ENCODE measurements around the gene WDR81. TPM values are rescaled to one million over a fixed set of nuclear protein-coding genes. Genes with fewer than 3 reads are reported as not detected.
A peak's percentile ranks its signal among the peaks of the same experiment; 100 is the strongest.
"Not testable (repeated sequence)": the region's sequence is repeated elsewhere in the genome, so short reads cannot be mapped to it uniquely, and the experiment has no call there.

WDR81 gene
- total RNA-seq, 1 experiment from 2014 or later: 12.6 TPM

DNA sequence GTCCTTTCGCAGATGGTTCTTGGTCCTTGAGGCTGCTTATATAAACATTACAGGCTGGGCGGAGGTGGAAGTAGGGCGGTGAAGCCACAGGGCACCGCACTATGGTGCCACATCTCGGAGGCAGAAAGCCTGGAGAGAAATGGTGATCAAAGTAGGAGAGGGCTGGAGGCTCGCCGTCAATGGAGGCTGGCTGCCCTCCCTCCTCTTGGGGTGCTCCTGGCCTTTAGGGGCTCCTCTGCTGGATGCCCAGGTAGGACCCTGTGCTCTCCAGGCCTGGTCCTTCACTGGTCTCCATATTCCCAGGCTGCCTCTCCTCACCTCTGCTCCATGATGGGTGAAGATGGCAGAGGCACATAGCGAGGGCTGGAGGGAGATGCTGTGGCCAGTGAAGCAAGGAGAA is 12.2 kb upstream of the WDR81 start:
- no peak for DNase-seq (ENCODE audit: extremely low read depth, low read depth)

DNA sequence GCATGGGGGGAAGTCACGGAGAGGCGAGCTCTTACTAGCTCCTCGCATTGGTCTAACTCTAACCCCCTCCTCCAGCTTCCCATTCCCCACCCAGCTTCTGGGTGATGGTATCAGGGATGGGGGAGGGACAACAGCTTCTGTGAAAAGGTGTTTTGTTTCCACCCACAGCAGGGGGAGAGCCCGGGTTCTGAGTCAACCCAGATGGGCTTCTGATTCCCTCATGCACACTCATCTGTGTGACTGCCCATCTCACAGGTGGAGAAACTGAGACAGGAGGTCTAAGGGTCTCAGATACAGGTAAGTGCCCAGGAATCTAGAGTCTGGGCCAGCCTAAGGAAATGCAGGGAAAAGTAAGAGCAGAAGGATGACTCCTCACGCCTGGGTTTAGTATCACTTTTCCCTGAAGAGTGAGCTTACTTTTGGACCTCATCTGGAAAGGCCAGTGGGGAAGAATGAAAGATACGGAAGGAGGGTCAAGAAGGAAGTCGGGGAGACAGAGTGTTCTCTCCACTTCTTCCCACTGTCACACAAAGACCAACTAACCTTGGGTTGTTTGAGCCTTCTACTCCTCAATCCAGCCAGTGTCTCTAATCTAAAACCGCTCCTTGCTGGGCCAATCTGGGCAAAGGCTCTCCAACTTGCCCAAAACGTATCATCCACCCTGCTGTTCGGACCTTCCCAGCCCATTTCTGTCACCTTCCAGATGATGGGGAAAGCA is 11.2 kb upstream of the WDR81 start:
- no peak for DNase-seq (ENCODE audit: extremely low read depth, low read depth)

DNA sequence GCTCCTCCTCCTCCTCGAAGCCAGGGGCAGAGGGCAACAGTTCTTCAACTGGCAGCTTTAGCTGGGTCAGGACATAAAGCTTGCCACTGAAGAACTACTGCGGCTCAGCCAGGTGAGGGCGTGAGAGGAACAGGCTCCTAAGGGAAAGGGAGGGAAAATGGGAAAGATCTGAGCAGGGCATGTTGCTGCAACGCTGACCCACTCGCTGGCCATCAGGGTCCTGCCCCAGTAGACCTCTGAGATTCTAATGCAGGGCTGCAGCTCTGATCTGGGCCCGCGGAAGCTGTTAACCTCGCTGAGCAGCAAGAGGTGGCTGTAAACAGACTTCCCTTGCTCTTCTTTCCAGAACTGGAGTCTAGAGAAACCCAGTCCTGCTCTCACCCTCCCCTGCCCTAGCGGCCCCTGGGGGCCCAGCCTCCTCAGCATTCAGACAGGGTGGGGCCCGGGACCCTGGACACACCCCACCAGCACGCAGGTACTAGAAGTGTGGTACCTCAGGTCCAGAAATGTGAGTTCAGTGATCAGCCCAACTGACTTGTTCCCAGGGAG is 10.6 kb upstream of the WDR81 start:
- peak; percentile 71 for DNase-seq (ENCODE audit: extremely low read depth, low read depth)

DNA sequence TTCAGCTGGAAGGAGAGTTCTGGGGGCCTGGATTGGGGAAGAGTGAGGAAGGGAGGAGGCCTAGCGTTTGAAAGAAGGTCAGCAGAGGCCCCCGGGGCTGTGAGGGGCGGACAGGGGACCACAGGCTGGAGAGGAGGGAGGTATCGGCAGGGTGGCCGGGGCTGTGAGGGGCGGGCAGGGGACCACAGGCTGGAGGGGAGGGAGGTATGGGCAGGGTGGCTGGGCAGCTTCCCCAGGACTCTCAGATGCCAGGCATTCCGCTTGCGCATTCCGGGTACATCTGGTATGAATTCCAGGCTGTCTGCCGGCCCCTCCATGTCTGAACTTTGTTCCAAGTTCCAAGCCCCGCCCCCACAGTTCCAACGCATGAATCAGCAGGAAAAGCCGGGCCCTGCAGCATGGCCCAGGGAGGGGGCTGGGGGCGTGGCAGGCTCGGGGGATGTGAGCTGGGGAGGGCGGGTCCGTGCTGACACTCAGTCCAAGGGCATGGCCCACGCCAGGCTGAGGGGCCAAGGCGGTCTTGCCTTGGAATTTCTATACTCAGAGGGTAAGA is 10.0 kb upstream of the WDR81 start:
- peak; percentile 94 for DNase-seq (ENCODE audit: extremely low read depth, low read depth)

DNA sequence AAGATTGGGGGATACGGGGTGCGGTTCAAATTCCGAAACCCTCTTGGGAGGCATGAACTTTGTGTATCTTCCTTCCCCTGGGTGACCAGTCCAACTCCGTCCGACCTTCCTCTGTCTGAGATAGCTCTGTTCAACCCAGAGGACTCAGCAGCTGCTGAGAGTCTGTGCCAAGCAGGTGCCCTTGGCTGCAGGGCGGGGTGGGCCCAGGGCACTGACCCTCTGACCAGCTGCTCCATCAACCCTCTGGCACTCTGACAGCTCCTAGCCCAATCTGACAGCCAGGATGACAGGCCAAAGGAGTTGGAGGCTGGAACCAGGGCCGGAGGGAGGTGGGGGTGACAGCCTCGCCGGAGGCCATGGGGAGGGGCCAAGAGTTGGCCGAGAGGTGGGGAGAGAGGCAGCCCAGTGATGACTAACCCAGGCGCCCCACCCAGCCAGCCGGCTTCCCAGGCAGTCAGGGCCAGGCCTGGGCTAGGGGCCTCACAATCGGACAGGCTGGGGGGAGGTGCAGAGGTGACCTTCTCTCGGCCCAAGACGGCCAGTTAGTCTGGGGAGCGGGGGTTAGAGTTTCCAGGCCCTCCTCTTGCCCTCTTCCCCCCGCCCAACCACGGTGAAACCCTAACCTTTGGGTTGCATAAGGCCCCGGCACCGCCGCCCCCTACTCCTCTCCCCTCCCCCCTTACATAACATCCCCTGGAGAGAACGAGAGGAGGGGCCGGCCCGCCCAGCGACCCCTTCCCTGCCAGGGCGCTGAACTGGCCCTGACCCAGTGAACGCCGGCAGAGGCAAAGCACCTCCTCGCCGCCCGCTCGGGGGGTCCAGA is 9.3 kb upstream of the WDR81 start:
- peak; percentile 85 for DNase-seq (ENCODE audit: extremely low read depth, low read depth)

DNA sequence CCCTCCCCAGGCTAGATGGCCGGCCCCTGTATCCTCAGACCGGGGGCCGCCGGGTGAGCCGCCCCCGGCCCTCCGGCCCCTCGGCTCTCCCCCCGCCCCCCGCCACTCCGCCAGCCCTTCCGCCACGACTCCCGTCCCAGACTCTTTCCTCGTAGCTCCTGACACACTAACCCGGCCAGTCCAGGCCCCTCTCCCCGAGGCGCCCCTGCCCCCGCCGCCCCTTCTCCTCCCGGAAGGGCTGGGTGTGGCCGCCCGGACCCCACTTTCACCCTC is 8.8 kb upstream of the WDR81 start:
- no peak for DNase-seq (ENCODE audit: extremely low read depth, low read depth)

DNA sequence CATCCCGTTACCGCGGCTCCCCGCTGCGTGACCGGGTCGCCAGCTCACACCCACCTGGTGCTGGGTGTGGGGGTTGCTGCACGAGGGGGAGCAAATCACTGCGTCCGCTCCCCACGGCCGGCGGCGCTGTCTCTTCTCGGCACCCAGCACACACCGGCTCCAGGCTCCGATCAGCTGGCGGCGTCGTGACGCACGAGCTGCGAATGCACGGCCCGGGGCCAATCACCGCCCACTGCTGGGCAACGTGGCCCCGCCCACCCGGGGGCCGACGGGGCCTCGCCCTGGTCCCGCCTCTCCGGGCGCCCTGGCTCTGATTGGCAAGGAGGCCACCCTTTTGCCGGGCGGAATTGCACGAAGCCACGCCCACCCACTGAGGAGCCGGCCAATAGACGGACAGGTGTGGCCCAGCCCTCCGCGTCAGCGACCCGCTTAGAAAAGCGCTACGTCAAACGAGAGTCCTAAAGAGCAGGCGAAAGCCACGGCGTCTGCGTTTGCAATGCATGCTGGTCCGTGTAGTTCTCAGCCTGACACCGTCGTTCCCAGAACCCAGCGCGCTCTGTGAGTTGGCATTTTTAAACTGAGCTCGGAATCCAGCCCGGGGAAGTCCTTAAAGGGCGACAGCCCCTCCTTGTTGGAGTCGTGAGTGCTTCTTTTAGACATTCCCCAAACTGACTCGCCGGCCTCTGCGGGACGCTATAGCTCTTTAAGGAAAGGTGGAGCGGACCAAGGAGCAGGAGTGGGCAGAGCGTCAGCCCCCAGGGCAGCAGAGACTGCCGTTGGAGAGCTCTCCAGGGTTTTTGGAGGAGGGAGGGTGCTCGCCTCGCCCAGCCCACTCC is 8.2 kb upstream of the WDR81 start:
- DNase-seq (ENCODE audit: extremely low read depth, low read depth): peak; percentile 100

DNA sequence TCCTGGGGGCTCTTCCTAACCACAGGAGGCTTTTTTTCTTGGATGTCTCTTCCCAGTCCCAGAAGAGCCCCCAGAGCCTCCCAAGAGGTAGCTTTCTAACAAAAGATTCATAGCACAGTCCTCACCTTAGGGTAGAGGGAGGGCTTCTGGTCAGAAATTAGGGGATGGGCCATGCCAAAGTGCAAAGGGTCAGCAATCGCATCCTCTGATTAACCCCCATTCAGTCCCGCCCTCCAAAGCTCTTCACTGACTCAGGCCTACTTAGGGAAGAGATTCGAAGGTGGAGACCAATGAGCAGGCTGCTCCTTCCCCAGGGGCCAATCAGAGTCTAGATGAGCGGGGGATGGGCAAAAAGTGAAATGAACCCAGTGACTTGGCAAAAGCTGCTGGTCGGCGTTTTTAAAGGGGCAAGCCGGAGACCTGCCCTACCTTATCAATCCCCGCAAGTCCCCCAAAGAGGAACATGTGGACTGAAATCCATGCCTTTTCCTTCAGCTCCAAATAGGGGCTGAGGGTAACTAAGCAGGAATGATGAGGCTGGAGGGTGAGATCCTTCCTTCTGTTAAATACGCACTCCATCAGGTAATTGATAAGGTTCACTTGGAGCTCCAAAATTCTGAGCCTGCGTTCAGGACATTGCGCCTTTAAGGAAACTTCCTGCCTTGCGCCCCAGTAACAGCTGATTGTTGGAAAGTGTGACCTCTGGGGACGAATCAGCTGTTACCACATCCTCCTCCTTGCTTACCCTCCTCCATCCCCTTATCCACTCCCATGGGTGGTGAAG is 7.4 kb upstream of the WDR81 start:
- DNase-seq (ENCODE audit: extremely low read depth, low read depth): peak; percentile 100

DNA sequence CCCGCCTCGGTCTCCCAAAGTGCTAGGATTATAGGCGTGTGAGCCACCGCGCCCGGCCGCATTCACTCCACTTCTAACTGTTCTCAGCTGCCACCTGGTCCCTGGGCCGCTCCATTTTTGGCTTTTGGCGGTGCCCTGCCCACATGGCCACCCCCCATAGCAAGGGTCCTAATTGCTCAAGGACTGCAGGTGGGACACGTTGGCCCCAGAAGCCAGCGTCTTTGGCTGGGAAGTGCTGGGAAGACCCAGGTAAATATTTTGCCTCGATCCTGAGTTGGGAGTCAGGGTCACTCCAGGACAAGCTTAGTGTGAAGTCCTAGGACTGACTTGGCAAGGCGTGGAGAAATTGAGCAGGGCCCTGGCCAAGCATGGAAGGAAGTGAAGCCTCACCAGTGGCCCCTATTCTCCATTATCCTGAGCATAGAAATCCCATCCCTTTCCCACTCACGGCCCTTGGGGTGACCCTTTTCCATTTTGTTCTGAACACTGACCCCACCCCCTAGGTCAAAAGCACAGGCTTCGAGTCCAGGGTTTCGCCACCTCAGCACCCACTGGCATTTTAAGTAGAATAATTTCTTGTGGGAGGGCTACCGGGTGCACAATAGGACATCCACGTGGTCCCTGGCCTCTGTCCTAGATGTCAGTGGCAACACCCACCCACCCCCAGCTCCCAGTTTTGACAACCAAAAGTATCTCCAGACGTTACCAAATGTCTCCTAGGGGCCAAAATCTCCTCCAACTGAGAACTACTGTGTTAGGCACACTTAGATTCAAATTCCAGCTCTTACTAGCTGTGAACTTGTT is 5.9 kb upstream of the WDR81 start:
- no peak for DNase-seq (ENCODE audit: extremely low read depth, low read depth)

DNA sequence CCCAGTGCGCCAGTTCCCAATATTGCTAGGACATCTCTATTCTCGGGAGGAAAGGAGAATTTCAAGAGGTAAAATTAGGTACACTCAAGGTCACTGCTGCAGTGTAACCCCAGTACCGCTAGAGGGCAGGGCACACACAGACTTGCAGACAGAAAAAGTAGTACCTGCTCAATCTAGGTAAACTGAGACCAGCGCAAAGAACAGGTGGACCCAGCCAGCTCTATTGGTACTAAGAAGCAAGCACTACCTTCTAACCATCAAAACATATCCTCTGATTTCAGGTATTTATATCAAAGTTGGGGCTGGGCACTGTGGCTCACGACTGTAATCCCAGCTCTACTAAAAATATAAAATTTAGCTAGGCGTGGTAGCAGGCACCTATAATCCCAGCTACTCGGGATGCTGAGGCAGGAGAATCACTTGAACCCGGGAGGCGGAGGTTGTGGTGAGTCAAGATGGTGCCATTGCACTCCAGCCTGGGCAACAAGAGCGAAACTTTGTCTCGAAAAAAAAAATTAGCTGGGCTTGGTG is 3.6 kb upstream of the WDR81 start:
- DNase-seq (ENCODE audit: extremely low read depth, low read depth): peak; percentile 54

DNA sequence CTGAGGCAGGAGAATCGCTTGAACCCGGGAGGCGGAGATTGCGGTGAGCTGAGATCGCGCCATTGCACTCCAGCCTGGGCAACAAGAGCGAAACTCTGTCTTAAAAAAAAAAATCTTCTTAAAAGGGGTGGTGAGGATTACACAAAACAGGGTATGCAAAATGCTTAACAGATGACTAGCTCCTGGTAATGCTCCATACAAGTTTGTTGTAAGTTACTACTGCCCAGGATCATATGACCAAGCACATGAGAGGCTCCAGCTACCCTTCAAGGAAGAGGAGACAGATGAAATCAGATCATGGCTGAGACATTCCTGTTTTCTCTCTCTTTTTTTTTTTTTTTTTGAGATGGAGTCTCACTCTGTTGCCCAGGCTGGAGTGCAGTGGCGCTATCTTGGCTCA is 2.5 kb upstream of the WDR81 start:
- not testable (repeated sequence) for DNase-seq (ENCODE audit: extremely low read depth, low read depth)

DNA sequence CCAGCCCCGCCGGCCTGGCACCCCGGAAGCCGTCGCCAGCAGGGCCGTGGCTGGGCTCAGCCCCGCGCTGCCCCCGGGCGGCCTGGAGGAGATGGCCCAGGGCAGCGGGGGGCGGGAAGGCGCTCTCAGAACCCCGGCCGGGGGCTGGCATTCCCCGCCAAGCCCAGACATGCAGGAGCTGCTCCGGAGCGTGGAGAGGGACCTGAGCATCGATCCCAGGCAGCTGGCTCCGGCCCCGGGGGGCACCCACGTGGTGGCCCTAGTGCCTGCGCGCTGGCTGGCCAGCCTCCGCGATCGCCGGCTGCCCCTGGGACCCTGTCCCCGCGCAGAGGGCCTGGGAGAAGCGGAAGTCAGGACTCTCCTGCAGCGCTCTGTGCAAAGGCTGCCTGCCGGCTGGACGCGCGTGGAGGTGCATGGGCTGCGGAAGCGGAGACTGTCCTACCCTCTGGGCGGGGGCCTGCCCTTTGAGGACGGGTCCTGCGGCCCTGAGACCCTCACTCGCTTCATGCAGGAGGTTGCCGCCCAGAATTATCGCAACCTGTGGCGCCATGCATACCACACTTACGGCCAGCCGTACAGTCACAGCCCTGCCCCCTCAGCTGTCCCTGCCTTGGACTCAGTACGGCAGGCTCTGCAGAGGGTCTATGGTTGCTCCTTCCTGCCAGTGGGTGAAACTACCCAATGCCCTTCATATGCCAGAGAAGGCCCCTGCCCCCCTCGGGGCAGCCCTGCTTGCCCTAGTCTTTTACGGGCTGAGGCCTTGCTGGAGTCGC is 551 bp downstream of the WDR81 start:
- no peak for DNase-seq (ENCODE audit: extremely low read depth, low read depth)

DNA sequence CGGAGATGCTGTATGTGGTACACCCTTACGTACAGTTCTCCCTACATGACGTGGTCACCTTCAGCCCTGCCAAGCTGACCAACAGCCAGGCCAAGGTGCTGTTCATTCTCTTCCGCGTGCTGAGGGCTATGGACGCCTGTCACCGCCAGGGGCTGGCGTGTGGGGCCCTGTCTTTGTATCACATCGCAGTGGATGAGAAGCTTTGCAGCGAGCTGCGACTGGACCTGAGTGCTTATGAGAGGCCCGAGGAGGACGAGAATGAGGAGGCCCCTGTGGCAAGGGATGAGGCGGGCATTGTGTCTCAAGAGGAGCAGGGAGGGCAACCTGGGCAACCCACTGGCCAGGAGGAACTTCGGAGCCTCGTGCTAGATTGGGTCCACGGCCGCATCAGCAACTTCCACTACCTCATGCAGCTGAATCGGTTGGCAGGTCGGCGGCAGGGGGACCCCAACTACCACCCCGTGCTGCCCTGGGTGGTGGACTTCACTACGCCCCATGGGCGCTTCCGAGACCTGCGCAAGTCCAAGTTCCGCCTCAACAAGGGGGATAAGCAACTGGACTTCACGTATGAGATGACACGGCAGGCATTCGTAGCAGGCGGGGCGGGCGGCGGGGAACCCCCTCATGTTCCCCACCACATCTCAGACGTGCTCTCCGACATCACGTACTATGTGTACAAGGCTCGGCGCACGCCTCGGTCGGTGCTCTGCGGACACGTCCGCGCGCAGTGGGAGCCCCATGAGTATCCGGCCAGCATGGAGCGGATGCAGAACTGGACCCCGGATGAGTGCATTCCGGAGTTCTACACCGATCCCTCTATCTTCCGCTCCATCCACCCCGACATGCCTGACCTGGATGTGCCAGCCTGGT is 1.4 kb downstream of the WDR81 start:
- DNase-seq (ENCODE audit: extremely low read depth, low read depth): no peak

DNA sequence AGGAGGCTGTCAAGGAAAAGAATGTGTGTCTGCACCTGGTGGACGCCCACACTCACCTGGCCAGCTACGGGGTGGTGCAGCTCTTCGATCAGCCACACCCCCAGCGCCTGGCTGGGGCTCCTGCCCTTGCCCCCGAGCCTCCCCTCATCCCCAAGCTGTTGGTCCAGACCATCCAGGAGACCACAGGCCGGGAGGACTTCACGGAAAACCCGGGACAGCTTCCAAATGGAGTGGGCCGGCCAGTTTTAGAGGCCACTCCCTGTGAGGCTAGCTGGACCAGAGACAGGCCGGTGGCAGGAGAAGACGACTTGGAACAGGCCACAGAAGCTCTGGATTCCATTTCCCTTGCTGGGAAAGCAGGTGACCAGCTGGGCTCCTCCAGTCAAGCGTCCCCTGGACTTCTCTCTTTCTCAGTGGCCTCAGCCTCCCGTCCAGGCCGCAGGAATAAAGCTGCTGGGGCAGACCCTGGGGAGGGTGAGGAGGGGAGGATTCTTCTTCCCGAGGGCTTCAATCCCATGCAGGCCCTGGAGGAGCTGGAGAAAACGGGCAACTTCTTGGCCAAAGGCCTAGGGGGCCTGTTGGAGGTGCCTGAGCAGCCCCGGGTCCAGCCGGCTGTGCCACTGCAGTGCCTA is 2.2 kb downstream of the WDR81 start:
- no peak for DNase-seq (ENCODE audit: extremely low read depth, low read depth)

DNA sequence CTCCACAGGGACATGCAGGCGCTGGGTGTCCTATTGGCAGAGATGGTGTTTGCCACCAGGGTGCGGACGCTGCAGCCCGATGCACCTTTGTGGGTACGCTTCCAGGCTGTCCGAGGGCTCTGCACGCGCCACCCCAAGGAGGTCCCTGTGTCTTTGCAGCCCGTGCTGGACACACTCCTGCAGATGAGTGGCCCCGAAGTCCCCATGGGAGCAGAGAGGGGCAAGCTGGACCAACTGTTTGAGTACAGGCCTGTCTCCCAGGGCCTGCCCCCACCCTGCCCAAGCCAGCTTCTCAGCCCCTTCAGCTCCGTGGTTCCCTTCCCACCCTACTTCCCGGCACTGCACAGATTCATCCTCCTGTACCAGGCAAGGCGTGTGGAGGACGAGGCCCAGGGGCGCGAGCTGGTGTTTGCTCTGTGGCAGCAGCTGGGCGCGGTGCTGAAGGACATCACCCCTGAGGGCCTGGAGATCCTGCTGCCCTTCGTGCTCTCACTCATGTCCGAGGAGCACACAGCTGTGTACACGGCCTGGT is 2.8 kb downstream of the WDR81 start:
- no peak for DNase-seq (ENCODE audit: extremely low read depth, low read depth)

DNA sequence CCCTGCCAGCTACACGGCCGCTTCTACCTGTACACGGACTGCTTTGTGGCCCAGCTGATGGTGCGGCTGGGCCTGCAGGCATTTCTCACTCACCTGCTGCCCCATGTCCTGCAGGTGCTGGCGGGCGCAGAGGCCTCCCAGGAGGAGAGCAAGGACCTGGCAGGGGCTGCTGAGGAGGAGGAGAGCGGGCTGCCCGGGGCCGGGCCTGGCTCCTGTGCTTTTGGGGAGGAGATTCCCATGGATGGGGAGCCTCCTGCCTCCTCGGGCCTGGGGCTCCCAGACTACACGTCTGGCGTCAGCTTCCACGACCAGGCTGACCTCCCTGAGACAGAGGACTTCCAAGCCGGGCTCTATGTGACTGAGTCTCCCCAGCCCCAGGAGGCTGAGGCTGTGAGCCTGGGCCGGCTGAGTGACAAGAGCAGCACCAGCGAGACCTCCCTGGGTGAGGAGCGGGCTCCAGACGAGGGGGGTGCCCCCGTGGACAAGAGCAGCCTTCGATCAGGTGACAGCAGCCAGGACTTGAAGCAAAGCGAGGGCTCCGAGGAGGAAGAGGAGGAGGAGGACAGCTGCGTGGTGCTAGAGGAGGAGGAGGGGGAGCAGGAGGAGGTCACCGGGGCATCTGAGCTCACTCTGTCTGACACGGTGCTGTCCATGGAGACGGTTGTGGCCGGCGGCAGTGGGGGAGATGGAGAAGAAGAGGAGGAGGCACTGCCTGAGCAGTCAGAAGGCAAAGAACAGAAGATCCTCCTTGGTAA is 3.5 kb downstream of the WDR81 start:
- no peak for DNase-seq (ENCODE audit: extremely low read depth, low read depth)
